Activated naive CD4-positive, alpha-beta T cell treated with anti-CD3 and anti-CD28 coated beads for 36 hours (primary cell): Measurements from ENCODE around the gene TM9SF3. TPM values are rescaled to one million over a fixed set of nuclear protein-coding genes. Genes with fewer than 3 reads are reported as not detected.
A peak's percentile ranks its signal among the peaks of the same experiment; 100 is the strongest.

Source experiments
- CTCF ChIA-PET: fragments of 350-600 bp; sonication (Branson Sonifier 250); formaldehyde crosslinking; loops from one replicate; lab custom pipeline; 2021; ENCODE audit warnings: antibody characterized with exemption; lab: Charles Lee
- DNase-seq: peaks from one replicate; pipeline ENCODE4 v3.0.0-alpha.2; 2020
- H3K27ac Mint-ChIP-seq: one replicate; pipeline ENCODE4 v1.8.0; 2021; ENCODE audit warnings: mild to moderate bottlenecking, mixed read lengths
- H3K27me3 Mint-ChIP-seq: one replicate; pipeline ENCODE4 v1.8.0; 2021; ENCODE audit warnings: low read depth, mixed read lengths
- H3K36me3 Mint-ChIP-seq: one replicate; pipeline ENCODE4 v1.8.0; 2021; ENCODE audit warnings: low read depth, mixed read lengths
- H3K4me1 Mint-ChIP-seq: one replicate; pipeline ENCODE4 v1.8.0; 2021; ENCODE audit warnings: low read depth, mixed read lengths
- H3K4me3 Mint-ChIP-seq: one replicate; pipeline ENCODE4 v1.8.0; 2021; ENCODE audit warnings: mild to moderate bottlenecking, moderate library complexity, mixed read lengths
- H3K9me3 Mint-ChIP-seq: one replicate; pipeline ENCODE4 v1.8.0; 2021; ENCODE audit warnings: mixed read lengths
- intact Hi-C: fragments of 100-400 bp; cut with micrococcal nuclease; formaldehyde crosslinking; loops from one replicate; pipeline ENCODE4 v1.15.1; 2023
- total RNA-seq, 2 experiments: library from RNA; stranded (reverse); gene quantifications; one replicate each; pipeline ENCODE4 v1.2.3, GENCODE V29; 2021

TM9SF3 gene
- total RNA-seq, 2 experiments from 2014 or later, result 39.6 to 41.0 TPM

- no peak for DNase-seq
- intact Hi-C loops, result no loop called here
- H3K27ac Mint-ChIP-seq, result no peak overlapping the region
- no peaks in the 10 kb centered on the region for H3K4me1 Mint-ChIP-seq
- no peaks in the 10 kb centered on the region for H3K9me3 Mint-ChIP-seq
- CTCF ChIA-PET, result no interaction called here
- no peak overlapping the region for H3K4me3 Mint-ChIP-seq
- peaks cover 7% of the 10 kb centered on the region for H3K27me3 Mint-ChIP-seq
- H3K36me3 Mint-ChIP-seq, result no peaks in the 10 kb centered on the region
Observed at GRCh38 chr10:96473866-96474265, 112.9 kb downstream of the TM9SF3 start.

- CTCF ChIA-PET, result interaction anchor here (0.6 to 1.5 kb wide), 4 partner anchors 41 to 91 kb away, joined by 3 to 5 read pairs (median 4); no protein-coding TSS in a partner anchor
- no peak overlapping the region for H3K27ac Mint-ChIP-seq
- H3K36me3 Mint-ChIP-seq, result no peaks in the 10 kb centered on the region
- no peak overlapping the region for H3K4me3 Mint-ChIP-seq
- intact Hi-C loops, result no loop called here
- no peaks in the 10 kb centered on the region for H3K4me1 Mint-ChIP-seq
- H3K27me3 Mint-ChIP-seq, result peaks cover 10% of the 10 kb centered on the region
- peak; percentile 57 for DNase-seq
- H3K9me3 Mint-ChIP-seq, result no peaks in the 10 kb centered on the region
Observed at GRCh38 chr10:96470116-96470743, 116.6 kb downstream of the TM9SF3 start.

- no peaks in the 10 kb centered on the region for H3K36me3 Mint-ChIP-seq
- H3K9me3 Mint-ChIP-seq, result no peaks in the 10 kb centered on the region
- H3K27me3 Mint-ChIP-seq, result peaks cover 10% of the 10 kb centered on the region
- no peak overlapping the region for H3K4me3 Mint-ChIP-seq
- H3K27ac Mint-ChIP-seq, result no peak overlapping the region
- H3K4me1 Mint-ChIP-seq, result no peaks in the 10 kb centered on the region
- CTCF ChIA-PET, result interaction anchor here (0.6 kb wide), 1 partner anchor 300 kb away, joined by 3 read pairs; no protein-coding TSS in a partner anchor
- intact Hi-C loops, result no loop called here
- no peak for DNase-seq
Observed at GRCh38 chr10:96468845-96469244, 118.0 kb downstream of the TM9SF3 start.

Other genes with a start within 250 kb of the TM9SF3 start
- not detected for gene OPALIN, start 228.0 kb downstream of the TM9SF3 start, total RNA-seq
- gene TLL2, start 73.1 kb downstream of the TM9SF3 start, total RNA-seq, result under 1 TPM in 1 of 2 experiments, not detected in 1; 0.07 TPM
- 1 to 10 TPM; 1.6 to 1.7 TPM for gene PIK3AP1, start 133.5 kb upstream of the TM9SF3 start, total RNA-seq
- gene LCOR, start 245.3 kb upstream of the TM9SF3 start, total RNA-seq, result 10 to 100 TPM; 18.1 to 22.9 TPM